ENCODE measurements around the gene TMEM253. TPM values are rescaled to one million over a fixed set of nuclear protein-coding genes. Genes with fewer than 3 reads are reported as not detected.

TMEM253 gene
- total RNA-seq (2014; rRNA removed) (not detected in 2 replicates), Bru-seq, nascent RNA (not detected), BruChase-seq, experiment 1, labeled RNA remaining after a 6-hour chase (percentile 9 among the genes with signal in this experiment), BruChase-seq, experiment 2, labeled RNA remaining after a 2-hour chase (percentile 22 among the genes with signal in this experiment)
- long read RNA-seq, result 0 reads

DNA sequence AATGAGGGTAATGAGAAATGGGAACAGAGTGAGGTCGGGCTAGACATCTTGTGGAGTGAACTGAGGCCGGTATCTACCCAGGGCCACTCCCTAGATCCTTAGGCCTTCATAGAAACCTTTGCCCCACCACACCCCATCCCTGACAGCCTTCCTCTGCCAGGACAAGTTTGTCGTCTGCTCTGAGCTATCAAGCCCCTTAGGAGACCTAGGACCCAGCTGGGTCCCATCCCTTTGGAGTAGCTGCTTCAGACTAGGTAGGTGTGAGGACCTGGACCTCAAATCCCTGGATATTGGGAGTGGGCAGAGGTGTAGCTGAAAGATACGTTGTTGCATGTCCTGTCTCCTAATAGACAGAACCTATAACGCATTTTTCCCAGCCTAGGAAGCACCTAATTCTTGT is at the start of gene TMEM253:
TSS of gene TMEM253 (plus strand) at position 136 of the 400 bp plus-strand sequence. CDS start 278 bp downstream, outside the sequence.
- no peaks in the 10 kb centered on the region for H3K79me2 ChIP-seq (ENCODE audit: low read length)
- H3K4me2 ChIP-seq (ENCODE audit: low read length), result peak within 1 kb of the TSS; percentile 85; the same call in 1 of the 2 replicates
- H3K9ac ChIP-seq (ENCODE audit: low read length), result no peak within 1 kb of the TSS
- H4K20me1 ChIP-seq (ENCODE audit: low read length), result no peaks in the 10 kb centered on the region
- DNase-seq (no peak), ATAC-seq (no peak)
- H3F3A ChIP-seq (ENCODE audit: low read length, unreplicated experiment), result no peaks in the 10 kb centered on the region
- H2AFZ ChIP-seq (ENCODE audit: low read length), result no peak within 1 kb of the TSS
- ChIA-PET CTCF (no interaction called here), POLR2A (ENCODE audit: unreplicated experiment) (interaction anchor here (0.6 kb wide), 1 partner anchor 143 kb away, joined by 3 read pairs; no protein-coding TSS in a partner anchor)
- no peaks in the 10 kb centered on the region for H3K36me3 ChIP-seq (ENCODE audit: low read depth, low read length)
- H3K4me3 ChIP-seq (ENCODE audit: low read length), result no peak within 1 kb of the TSS
- intact Hi-C loops (cut with micrococcal nuclease), result no loop called here
- H3K4me1 ChIP-seq (ENCODE audit: insufficient read depth, low read length), result peaks cover 39% of the 10 kb centered on the region
- H3K27ac ChIP-seq (ENCODE audit: low read length), result no peak within 1 kb of the TSS
- no peaks in the 10 kb centered on the region for H3K9me3 ChIP-seq (ENCODE audit: low read length)
- no peaks in the 10 kb centered on the region for H3K9me2 ChIP-seq (replicated peaks; ENCODE audit: low read length)
- no TSS peak for BruUV-seq (replicated peaks)
- no peak for TF ChIP-seq EZH2 (IDR thresholded peaks at IDR 0.05; ENCODE audit: low read length, unreplicated experiment)
- TF ChIP-seq, protein P1, sequence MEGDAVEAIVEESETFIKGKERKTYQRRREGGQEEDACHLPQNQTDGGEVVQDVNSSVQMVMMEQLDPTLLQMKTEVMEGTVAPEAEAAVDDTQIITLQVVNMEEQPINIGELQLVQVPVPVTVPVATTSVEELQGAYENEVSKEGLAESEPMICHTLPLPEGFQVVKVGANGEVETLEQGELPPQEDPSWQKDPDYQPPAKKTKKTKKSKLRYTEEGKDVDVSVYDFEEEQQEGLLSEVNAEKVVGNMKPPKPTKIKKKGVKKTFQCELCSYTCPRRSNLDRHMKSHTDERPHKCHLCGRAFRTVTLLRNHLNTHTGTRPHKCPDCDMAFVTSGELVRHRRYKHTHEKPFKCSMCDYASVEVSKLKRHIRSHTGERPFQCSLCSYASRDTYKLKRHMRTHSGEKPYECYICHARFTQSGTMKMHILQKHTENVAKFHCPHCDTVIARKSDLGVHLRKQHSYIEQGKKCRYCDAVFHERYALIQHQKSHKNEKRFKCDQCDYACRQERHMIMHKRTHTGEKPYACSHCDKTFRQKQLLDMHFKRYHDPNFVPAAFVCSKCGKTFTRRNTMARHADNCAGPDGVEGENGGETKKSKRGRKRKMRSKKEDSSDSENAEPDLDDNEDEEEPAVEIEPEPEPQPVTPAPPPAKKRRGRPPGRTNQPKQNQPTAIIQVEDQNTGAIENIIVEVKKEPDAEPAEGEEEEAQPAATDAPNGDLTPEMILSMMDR (conservative IDR thresholded peaks at IDR 0.05; ENCODE audit: low read depth, low read length), result no peak
- TF ChIP-seq EZH2phosphoT487 (IDR thresholded peaks at IDR 0.05; ENCODE audit: borderline replicate concordance, low read length), result no peak
- H3K27me3 ChIP-seq (ENCODE audit: low read length), result no peaks in the 10 kb centered on the region

DNA sequence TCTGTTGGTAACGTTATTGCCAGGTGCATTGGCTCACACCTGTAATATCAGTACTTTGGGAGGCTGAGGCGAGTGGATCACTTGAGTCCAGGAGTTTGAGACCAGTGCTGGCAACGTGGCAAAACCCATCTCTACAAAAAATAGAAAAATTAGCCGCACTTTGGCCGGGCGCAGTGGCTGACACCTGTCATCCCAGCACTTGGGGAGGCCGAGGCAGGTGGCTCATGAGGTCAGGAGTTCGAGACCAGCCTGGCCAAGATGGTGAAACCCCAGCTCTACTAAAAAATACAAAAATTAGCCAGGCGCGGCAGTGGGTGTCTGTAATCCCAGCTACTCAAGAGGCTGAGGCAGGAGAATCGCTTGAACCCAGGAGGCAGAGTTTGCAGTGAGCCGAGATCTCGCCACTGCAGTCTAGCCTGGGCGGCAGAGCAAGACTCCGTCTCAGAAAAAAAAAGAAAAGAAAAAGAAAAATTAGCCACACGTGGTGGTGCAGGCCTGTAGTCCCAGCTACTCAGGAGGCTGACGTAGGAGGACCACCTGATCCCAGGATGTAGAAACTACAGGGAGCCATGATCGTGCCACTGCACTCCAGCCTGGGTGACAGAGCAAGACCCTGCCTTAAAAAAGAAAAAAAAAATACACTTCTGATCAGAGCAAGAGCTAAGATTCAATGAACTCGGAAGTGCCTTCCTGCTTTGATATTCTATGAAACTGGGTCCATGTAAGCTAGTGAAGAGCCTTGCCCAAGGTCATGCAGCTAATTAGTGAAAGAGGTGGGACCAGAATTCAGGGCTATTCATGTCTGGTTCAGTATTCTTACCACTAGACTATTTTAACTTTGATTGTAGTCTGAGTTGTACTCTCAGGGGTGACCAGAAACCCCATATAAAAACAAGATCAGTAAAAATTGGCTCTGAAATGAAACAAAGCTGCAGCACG is 47.4 kb upstream of the TMEM253 start:
- H4K20me1 ChIP-seq (ENCODE audit: low read length), result no peaks in the 10 kb centered on the region
- H3K79me2 ChIP-seq (ENCODE audit: low read length), result no peaks in the 10 kb centered on the region
- no peaks in the 10 kb centered on the region for H3K36me3 ChIP-seq (ENCODE audit: low read depth, low read length)
- peaks cover 31% of the 10 kb centered on the region for H3K27me3 ChIP-seq (ENCODE audit: low read length)
- H3K9ac ChIP-seq (ENCODE audit: low read length), result no peak overlapping the region
- H3K4me3 ChIP-seq (ENCODE audit: low read length), result no peak overlapping the region
- H2AFZ ChIP-seq (ENCODE audit: low read length), result no peak overlapping the region
- no TSS peak for BruUV-seq (replicated peaks)
- TF ChIP-seq, protein P1 (conservative IDR thresholded peaks at IDR 0.05; ENCODE audit: low read depth, low read length), result no peak
- TF ChIP-seq EZH2 (IDR thresholded peaks at IDR 0.05; ENCODE audit: low read length, unreplicated experiment) (no peak), EZH2phosphoT487 (IDR thresholded peaks at IDR 0.05; ENCODE audit: borderline replicate concordance, low read length) (no peak)
- no peaks in the 10 kb centered on the region for H3K4me1 ChIP-seq (ENCODE audit: insufficient read depth, low read length)
- intact Hi-C loops (cut with micrococcal nuclease), result no loop called here
- no peaks in the 10 kb centered on the region for H3F3A ChIP-seq (ENCODE audit: low read length, unreplicated experiment)
- no peak overlapping the region for H3K4me2 ChIP-seq (ENCODE audit: low read length)
- CTCF ChIA-PET, result no interaction called here
- ATAC-seq (no peak), DNase-seq (no peak)
- no peaks in the 10 kb centered on the region for H3K9me3 ChIP-seq (ENCODE audit: low read length)
- POLR2A ChIA-PET (ENCODE audit: unreplicated experiment), result no interaction called here
- H3K27ac ChIP-seq (ENCODE audit: low read length), result no peak overlapping the region
- no peaks in the 10 kb centered on the region for H3K9me2 ChIP-seq (replicated peaks; ENCODE audit: low read length)

Data from PC-3 (cell line).